ENCODE data around the gene CABLES1.

DNA sequence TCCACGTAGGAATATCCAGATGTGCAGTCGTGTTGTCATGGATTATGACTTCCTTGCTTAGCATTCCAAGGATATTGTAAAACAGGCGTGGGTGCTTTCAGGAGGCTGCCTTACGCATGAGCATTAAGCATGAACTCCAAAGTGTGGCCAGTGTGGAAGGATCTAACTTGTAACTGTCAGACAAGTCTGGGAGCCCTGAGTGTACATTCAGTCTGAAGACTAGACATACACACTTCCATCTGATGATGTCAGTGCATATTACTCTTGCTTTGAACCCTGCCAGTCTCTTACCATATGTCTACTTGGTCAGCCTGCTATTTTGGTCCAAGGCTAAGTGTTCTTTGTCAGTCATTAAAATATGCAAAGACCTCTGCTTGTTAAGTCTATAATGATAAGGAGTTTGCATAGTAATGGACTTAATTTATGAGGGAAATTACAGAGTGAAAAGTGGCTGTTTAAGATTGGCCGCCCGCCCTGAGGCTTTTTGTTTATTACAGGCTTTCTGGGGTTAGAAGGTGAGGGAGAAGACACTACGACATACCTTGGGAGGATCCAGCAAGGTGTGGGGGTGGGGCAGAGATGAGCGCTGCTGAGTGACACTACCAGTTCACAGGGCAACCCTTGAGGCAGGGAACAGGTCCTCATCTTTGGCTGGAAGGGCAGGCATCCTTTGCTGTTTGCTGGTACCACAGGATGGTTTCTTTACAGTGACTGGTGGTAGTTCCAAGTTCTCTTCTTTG is 48.3 kb downstream of the CABLES1 start:
- TF ChIP-seq, protein P1, sequence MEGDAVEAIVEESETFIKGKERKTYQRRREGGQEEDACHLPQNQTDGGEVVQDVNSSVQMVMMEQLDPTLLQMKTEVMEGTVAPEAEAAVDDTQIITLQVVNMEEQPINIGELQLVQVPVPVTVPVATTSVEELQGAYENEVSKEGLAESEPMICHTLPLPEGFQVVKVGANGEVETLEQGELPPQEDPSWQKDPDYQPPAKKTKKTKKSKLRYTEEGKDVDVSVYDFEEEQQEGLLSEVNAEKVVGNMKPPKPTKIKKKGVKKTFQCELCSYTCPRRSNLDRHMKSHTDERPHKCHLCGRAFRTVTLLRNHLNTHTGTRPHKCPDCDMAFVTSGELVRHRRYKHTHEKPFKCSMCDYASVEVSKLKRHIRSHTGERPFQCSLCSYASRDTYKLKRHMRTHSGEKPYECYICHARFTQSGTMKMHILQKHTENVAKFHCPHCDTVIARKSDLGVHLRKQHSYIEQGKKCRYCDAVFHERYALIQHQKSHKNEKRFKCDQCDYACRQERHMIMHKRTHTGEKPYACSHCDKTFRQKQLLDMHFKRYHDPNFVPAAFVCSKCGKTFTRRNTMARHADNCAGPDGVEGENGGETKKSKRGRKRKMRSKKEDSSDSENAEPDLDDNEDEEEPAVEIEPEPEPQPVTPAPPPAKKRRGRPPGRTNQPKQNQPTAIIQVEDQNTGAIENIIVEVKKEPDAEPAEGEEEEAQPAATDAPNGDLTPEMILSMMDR (IDR thresholded peaks at IDR 0.05; ENCODE audit: poor library complexity), result no peak
- TF ChIP-seq EZH2 (IDR thresholded peaks at IDR 0.05; ENCODE audit: borderline replicate concordance), result no peak
